ENCODE data around the gene TMEM87B.

- TF ChIP-seq, protein P1, sequence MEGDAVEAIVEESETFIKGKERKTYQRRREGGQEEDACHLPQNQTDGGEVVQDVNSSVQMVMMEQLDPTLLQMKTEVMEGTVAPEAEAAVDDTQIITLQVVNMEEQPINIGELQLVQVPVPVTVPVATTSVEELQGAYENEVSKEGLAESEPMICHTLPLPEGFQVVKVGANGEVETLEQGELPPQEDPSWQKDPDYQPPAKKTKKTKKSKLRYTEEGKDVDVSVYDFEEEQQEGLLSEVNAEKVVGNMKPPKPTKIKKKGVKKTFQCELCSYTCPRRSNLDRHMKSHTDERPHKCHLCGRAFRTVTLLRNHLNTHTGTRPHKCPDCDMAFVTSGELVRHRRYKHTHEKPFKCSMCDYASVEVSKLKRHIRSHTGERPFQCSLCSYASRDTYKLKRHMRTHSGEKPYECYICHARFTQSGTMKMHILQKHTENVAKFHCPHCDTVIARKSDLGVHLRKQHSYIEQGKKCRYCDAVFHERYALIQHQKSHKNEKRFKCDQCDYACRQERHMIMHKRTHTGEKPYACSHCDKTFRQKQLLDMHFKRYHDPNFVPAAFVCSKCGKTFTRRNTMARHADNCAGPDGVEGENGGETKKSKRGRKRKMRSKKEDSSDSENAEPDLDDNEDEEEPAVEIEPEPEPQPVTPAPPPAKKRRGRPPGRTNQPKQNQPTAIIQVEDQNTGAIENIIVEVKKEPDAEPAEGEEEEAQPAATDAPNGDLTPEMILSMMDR (IDR thresholded peaks at IDR 0.05), result no peak
- TF ChIP-seq POLR2A (IDR thresholded peaks at IDR 0.05), result no peak
- TF ChIP-seq EP300 (IDR thresholded peaks at IDR 0.05), result no peak
These were observed 107.9 kb downstream of the TMEM87B start for GRCh38 chr2:112162956-112163355.

All from ovary (tissue), 3 donors.